Measurements from ENCODE around the gene UCHL3.

Gene UCHL3

GRCh38 chr13:75550159-75550567 lies 572 bp downstream of the UCHL3 start:
- DNase-seq = no peak

- no peak for DNase-seq
Observed at GRCh38 chr13:75554464-75554863, 4.9 kb downstream of the UCHL3 start.

- no peak for DNase-seq
Observed at GRCh38 chr13:75554981-75555380, 5.4 kb downstream of the UCHL3 start.

GRCh38 chr13:75555836-75556235 lies 6.2 kb downstream of the UCHL3 start:
- DNase-seq = no peak

- no peak for DNase-seq
Observed at GRCh38 chr13:75556961-75557360, 7.4 kb downstream of the UCHL3 start.

- DNase-seq = no peak
Observed at GRCh38 chr13:75558145-75558840, 8.7 kb downstream of the UCHL3 start.

- no peak for DNase-seq
Observed at GRCh38 chr13:75566658-75567057, 17.1 kb downstream of the UCHL3 start.

GRCh38 chr13:75569576-75569975 lies 20.0 kb downstream of the UCHL3 start:
- no peak for DNase-seq

- no peak for DNase-seq
Observed at GRCh38 chr13:75579529-75579928, 29.9 kb downstream of the UCHL3 start.

- no peak for DNase-seq
Observed at GRCh38 chr13:75581874-75582640, 32.5 kb downstream of the UCHL3 start.

- DNase-seq = no peak
Observed at GRCh38 chr13:75583091-75583490, 33.5 kb downstream of the UCHL3 start.

- DNase-seq = no peak
Observed at GRCh38 chr13:75585153-75585552, 35.6 kb downstream of the UCHL3 start.

GRCh38 chr13:75587679-75588078 lies 38.1 kb downstream of the UCHL3 start:
- DNase-seq = no peak

- DNase-seq = no peak
Observed at GRCh38 chr13:75596657-75597182, 47.1 kb downstream of the UCHL3 start.

- DNase-seq = no peak
Observed at GRCh38 chr13:75600371-75600770, 50.8 kb downstream of the UCHL3 start.

- no peak for DNase-seq
Observed at GRCh38 chr13:75603038-75603437, 53.4 kb downstream of the UCHL3 start.

- DNase-seq = no peak
Observed at GRCh38 chr13:75607447-75607846, 57.9 kb downstream of the UCHL3 start.

- DNase-seq = no peak
Observed at GRCh38 chr13:75610466-75610865, 60.9 kb downstream of the UCHL3 start.

- no peak for DNase-seq
Observed at GRCh38 chr13:75612354-75612753, 62.8 kb downstream of the UCHL3 start.

- no peak for DNase-seq
Observed at GRCh38 chr13:75617230-75617629, 67.6 kb downstream of the UCHL3 start.

- DNase-seq = no peak
Observed at GRCh38 chr13:75618308-75618707, 68.7 kb downstream of the UCHL3 start.

GRCh38 chr13:75620020-75620419 lies 70.4 kb downstream of the UCHL3 start:
- DNase-seq = no peak

- DNase-seq = no peak
Observed at GRCh38 chr13:75621147-75621546, 71.6 kb downstream of the UCHL3 start.

GRCh38 chr13:75628801-75629200 lies 79.2 kb downstream of the UCHL3 start:
- DNase-seq = no peak

All from NCI-H1048 (cell line).